ENCODE results near the gene BRI3BP.

BRI3BP gene

GRCh38 chr12:124993626-124994436 lies at the start of gene BRI3BP:
BRI3BP (plus strand) TSS chr12:124993645; CDS start chr12:124993791, 146 bp downstream.
- TF ChIP-seq CTCF (IDR thresholded peaks at IDR 0.05; ENCODE audit: insufficient read depth, low read length, missing control alignments): no peak
- CTCF ChIA-PET: interaction anchor here (0.9 to 1.2 kb wide), 2 partner anchors 17 to 76 kb away, joined by 4 read pairs; no protein-coding TSS in a partner anchor
- POLR2A ChIA-PET: no interaction called here
- DNase-seq (ENCODE audit: low read depth, low spot score): no peak
- peak within 1 kb of the TSS; percentile 65 for H3K4me3 ChIP-seq (ENCODE audit: low read depth, low read length)

- DNase-seq (ENCODE audit: low read depth, low spot score): no peak
- CTCF ChIA-PET: no interaction called here
- H3K4me3 ChIP-seq (ENCODE audit: low read depth, low read length): no peak overlapping the region
- POLR2A ChIA-PET: no interaction called here
- no peak for TF ChIP-seq CTCF (IDR thresholded peaks at IDR 0.05; ENCODE audit: insufficient read depth, low read length, missing control alignments)
Observed at GRCh38 chr12:124946447-124946793, 47.0 kb upstream of the BRI3BP start.

- CTCF ChIA-PET: no interaction called here
- no peak for DNase-seq (ENCODE audit: low read depth, low spot score)
- POLR2A ChIA-PET: no interaction called here
- H3K4me3 ChIP-seq (ENCODE audit: low read depth, low read length): no peak overlapping the region
- no peak for TF ChIP-seq CTCF (IDR thresholded peaks at IDR 0.05; ENCODE audit: insufficient read depth, low read length, missing control alignments)
Observed at GRCh38 chr12:124947013-124947412, 46.4 kb upstream of the BRI3BP start.

GRCh38 chr12:124947561-124948398 lies 45.7 kb upstream of the BRI3BP start:
- no peak for TF ChIP-seq CTCF (IDR thresholded peaks at IDR 0.05; ENCODE audit: insufficient read depth, low read length, missing control alignments)
- CTCF ChIA-PET: no interaction called here
- DNase-seq (ENCODE audit: low read depth, low spot score): no peak
- POLR2A ChIA-PET: no interaction called here
- no peak overlapping the region for H3K4me3 ChIP-seq (ENCODE audit: low read depth, low read length)

- ChIA-PET POLR2A (no interaction called here), CTCF (interaction anchor here (3.6 kb wide), 1 partner anchor 8 kb away, joined by 20 read pairs; no protein-coding TSS in a partner anchor)
- TF ChIP-seq CTCF (IDR thresholded peaks at IDR 0.05; ENCODE audit: insufficient read depth, low read length, missing control alignments): no peak
- no peak for DNase-seq (ENCODE audit: low read depth, low spot score)
- no peak overlapping the region for H3K4me3 ChIP-seq (ENCODE audit: low read depth, low read length)
Observed at GRCh38 chr12:124949066-124949465, 44.4 kb upstream of the BRI3BP start.

Data from AG04449 (cell line).